ENCODE results near the gene IL21.
A peak's percentile ranks its signal among the peaks of the same experiment; 100 is the strongest.
"Not testable (repeated sequence)": the region's sequence is repeated elsewhere in the genome, so short reads cannot be mapped to it uniquely, and the experiment has no call there.

Gene IL21

GRCh38 chr4:122577808-122578781 lies 42.8 kb downstream of the IL21 start:
- TF ChIP-seq CTCF (IDR thresholded peaks at IDR 0.05; ENCODE audit: control insufficient read depth, extremely low read depth, insufficient read depth) = peak; percentile 78
- no peak for DNase-seq (ENCODE audit: low read depth)
- no peak overlapping the region for H3K4me3 ChIP-seq (ENCODE audit: low read depth, low read length)

GRCh38 chr4:122577189-122577553 lies 43.7 kb downstream of the IL21 start:
- no peak for TF ChIP-seq CTCF (IDR thresholded peaks at IDR 0.05; ENCODE audit: control insufficient read depth, extremely low read depth, insufficient read depth)
- DNase-seq (ENCODE audit: low read depth) = no peak
- H3K4me3 ChIP-seq (ENCODE audit: low read depth, low read length) = no peak overlapping the region

- H3K4me3 ChIP-seq (ENCODE audit: low read depth, low read length) = no peak overlapping the region
- DNase-seq (ENCODE audit: low read depth) = peak; percentile 25
- TF ChIP-seq CTCF (IDR thresholded peaks at IDR 0.05; ENCODE audit: control insufficient read depth, extremely low read depth, insufficient read depth) = peak; percentile 77
Measured at GRCh38 chr4:122576261-122577188, 44.3 kb downstream of the IL21 start.

- not testable (repeated sequence) for DNase-seq (ENCODE audit: low read depth)
Measured at GRCh38 chr4:122574347-122574746, 46.5 kb downstream of the IL21 start.

GRCh38 chr4:122562449-122562848 lies 58.4 kb downstream of the IL21 start:
- no peak overlapping the region for H3K4me3 ChIP-seq (ENCODE audit: low read depth, low read length)
- TF ChIP-seq CTCF (IDR thresholded peaks at IDR 0.05; ENCODE audit: control insufficient read depth, extremely low read depth, insufficient read depth) = no peak
- no peak for DNase-seq (ENCODE audit: low read depth)

More at GRCh38 chr4:122574347-122574746, 46.5 kb downstream of the IL21 start:
- H3K4me3 ChIP-seq (ENCODE audit: low read depth, low read length) = not testable (repeated sequence)
